Osteocyte (in vitro differentiated cells): Measurements from ENCODE around the gene CTSW. TPM values are rescaled to one million over a fixed set of nuclear protein-coding genes. Genes with fewer than 3 reads are reported as not detected.
A peak's percentile ranks its signal among the peaks of the same experiment; 100 is the strongest.

Source experiments
- DNase-seq: peaks from one replicate; pipeline ENCODE4 v3.0.0; 2021; ENCODE audit warnings: mixed read lengths; ENCODE audit not compliant: unreplicated experiment; ENCODE audit errors: extremely low spot score
- H3K27ac Mint-ChIP-seq: one replicate; pipeline ENCODE4 v1.8.0; 2021; ENCODE audit warnings: mild to moderate bottlenecking, mixed read lengths; ENCODE audit not compliant: unreplicated experiment
- H3K27me3 Mint-ChIP-seq: one replicate; pipeline ENCODE4 v1.8.0; 2021; ENCODE audit warnings: mixed read lengths; ENCODE audit not compliant: unreplicated experiment
- H3K36me3 Mint-ChIP-seq: one replicate; pipeline ENCODE4 v1.8.0; 2021; ENCODE audit warnings: mixed read lengths; ENCODE audit not compliant: unreplicated experiment
- H3K4me1 Mint-ChIP-seq: one replicate; pipeline ENCODE4 v1.8.0; 2021; ENCODE audit warnings: mixed read lengths; ENCODE audit not compliant: unreplicated experiment
- H3K4me3 Mint-ChIP-seq: one replicate; pipeline ENCODE4 v1.8.0; 2021; ENCODE audit warnings: mild to moderate bottlenecking, moderate library complexity, mixed read lengths; ENCODE audit not compliant: unreplicated experiment
- H3K9me3 Mint-ChIP-seq: one replicate; pipeline ENCODE4 v1.8.0; 2021; ENCODE audit warnings: mixed read lengths; ENCODE audit not compliant: unreplicated experiment
- CTCF ChIP-seq: fragments of 200-600 bp; sonication (generic); IDR thresholded peaks from 2 replicates; pipeline ENCODE4 v1.5.0; 2021; ENCODE audit warnings: antibody characterized with exemption, mild to moderate bottlenecking, moderate library complexity
- total RNA-seq: library from RNA; stranded (reverse); gene quantifications from 2 replicates; pipeline ENCODE4 v1.2.1, GENCODE V29; 2021

The CTSW gene
- total RNA-seq, 1 donor from 2014 or later = not detected

GRCh38 chr11:65900125-65900898, 20.7 kb downstream of the CTSW start, which contains the start of gene FOSL1:
Gene FOSL1, minus strand, starts transcription at chr11:65900388. Its CDS starts 49 bp downstream, at chr11:65900339.
- Mint-ChIP-seq H3K27ac (peak within 1 kb of the TSS; percentile 90), H3K36me3 (no peaks in the 10 kb centered on the region), H3K4me3 (peak within 1 kb of the TSS; percentile 90), H3K27me3 (no peaks in the 10 kb centered on the region), H3K9me3 (no peaks in the 10 kb centered on the region), H3K4me1 (peaks cover 62% of the 10 kb centered on the region)
- TF ChIP-seq CTCF = no peak
- DNase-seq = peak; percentile 95

- Mint-ChIP-seq H3K27me3 (no peaks in the 10 kb centered on the region), H3K36me3 (no peaks in the 10 kb centered on the region), H3K27ac (peak overlapping the region; percentile 90), H3K4me1 (peaks cover 57% of the 10 kb centered on the region), H3K9me3 (no peaks in the 10 kb centered on the region), H3K4me3 (peak overlapping the region; percentile 60)
- no peak for DNase-seq
- TF ChIP-seq CTCF = no peak
Measured at GRCh38 chr11:65900899-65901180, 21.2 kb downstream of the CTSW start.

GRCh38 chr11:65903068-65903481, 23.4 kb downstream of the CTSW start:
- peaks cover 52% of the 10 kb centered on the region for H3K4me1 Mint-ChIP-seq
- TF ChIP-seq CTCF = no peak
- no peaks in the 10 kb centered on the region for H3K9me3 Mint-ChIP-seq
- H3K4me3 Mint-ChIP-seq = no peak overlapping the region
- no peaks in the 10 kb centered on the region for H3K36me3 Mint-ChIP-seq
- DNase-seq = peak; percentile 81
- H3K27me3 Mint-ChIP-seq = no peaks in the 10 kb centered on the region
- peak overlapping the region; percentile 90 for H3K27ac Mint-ChIP-seq

GRCh38 chr11:65903715-65904114, 24.1 kb downstream of the CTSW start:
- no peak for DNase-seq
- no peaks in the 10 kb centered on the region for H3K9me3 Mint-ChIP-seq
- no peaks in the 10 kb centered on the region for H3K36me3 Mint-ChIP-seq
- TF ChIP-seq CTCF = no peak
- no peak overlapping the region for H3K4me3 Mint-ChIP-seq
- H3K27ac Mint-ChIP-seq = peak overlapping the region; percentile 90
- no peaks in the 10 kb centered on the region for H3K27me3 Mint-ChIP-seq
- peaks cover 47% of the 10 kb centered on the region for H3K4me1 Mint-ChIP-seq

GRCh38 chr11:65906602-65907001, 27.0 kb downstream of the CTSW start:
- Mint-ChIP-seq H3K27me3 (no peaks in the 10 kb centered on the region), H3K27ac (no peak overlapping the region), H3K4me1 (peaks cover 54% of the 10 kb centered on the region), H3K4me3 (no peak overlapping the region), H3K9me3 (no peaks in the 10 kb centered on the region), H3K36me3 (no peaks in the 10 kb centered on the region)
- no peak for DNase-seq
- no peak for TF ChIP-seq CTCF
